ENCODE data around the gene PNN. TPM values are rescaled to one million over a fixed set of nuclear protein-coding genes. Genes with fewer than 3 reads are reported as not detected.
"Not testable (repeated sequence)": the region's sequence is repeated elsewhere in the genome, so short reads cannot be mapped to it uniquely, and the experiment has no call there.

The PNN gene
- total RNA-seq, 1 experiment from 2014 or later, result 156 TPM

DNA sequence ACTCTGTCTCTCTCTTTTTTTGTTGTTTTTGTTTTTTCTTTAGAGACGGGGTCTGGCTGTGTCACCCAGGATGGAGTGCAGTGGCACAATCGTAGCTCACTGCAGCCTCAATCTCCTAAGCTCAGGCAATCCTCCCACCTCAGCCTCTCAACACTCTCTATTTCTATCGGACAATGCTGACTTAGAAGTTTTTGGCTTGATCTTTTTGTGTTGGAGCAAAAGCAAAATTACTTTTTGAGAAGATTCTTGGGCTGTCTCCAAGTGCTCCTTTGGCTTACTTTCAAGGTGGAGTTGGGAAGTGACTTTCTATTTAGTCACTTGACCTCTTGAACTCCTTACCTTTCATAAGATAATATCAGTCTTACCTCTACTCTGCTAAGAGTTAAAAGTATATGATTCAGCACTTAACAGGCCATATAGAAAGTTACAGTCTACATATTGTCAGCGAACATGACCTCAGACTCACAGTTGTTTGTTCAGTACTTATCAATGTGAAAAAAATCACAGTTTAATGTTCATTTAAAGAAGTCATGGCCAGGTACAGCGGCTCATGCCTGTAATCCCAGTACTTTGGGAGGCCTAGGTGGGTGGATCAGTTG, 43.2 kb downstream of the PNN start:
- ATAC-seq, result no peak
- TF ChIP-seq USF2 (CRISPR knock-in tag; IDR thresholded peaks at IDR 0.05), result no peak
- TF ChIP-seq RELA (CRISPR knock-in tag; IDR thresholded peaks at IDR 0.05; ENCODE audit: borderline replicate concordance), result no peak
- no peak for TF ChIP-seq SOX15 (CRISPR knock-in tag; IDR thresholded peaks at IDR 0.05)
- no peak for TF ChIP-seq ZNF425 (CRISPR knock-in tag; conservative IDR thresholded peaks at IDR 0.05)
- ChIA-PET CTCF (no interaction called here), POLR2A (interaction anchor here (1.0 kb wide), 1 partner anchor 214 kb away, joined by 3 read pairs; the partner anchor contains the start of gene FBXO33)
- H3K9me3 Mint-ChIP-seq, result peaks cover 3% of the 10 kb centered on the region
- no peaks in the 10 kb centered on the region for H3K27me3 Mint-ChIP-seq (ENCODE audit: low read depth)
- H3K27ac Mint-ChIP-seq, result no peak overlapping the region
- DNase-seq (ENCODE audit: low spot score), result no peak
- no peaks in the 10 kb centered on the region for H3K36me3 Mint-ChIP-seq
- peaks cover 12% of the 10 kb centered on the region for H3K4me1 Mint-ChIP-seq
- no peak overlapping the region for H3K4me3 Mint-ChIP-seq

GRCh38 chr14:39219075-39219499, 44.0 kb downstream of the PNN start:
- H3K4me1 Mint-ChIP-seq, result peaks cover 12% of the 10 kb centered on the region
- CTCF ChIA-PET, result no interaction called here
- POLR2A ChIA-PET, result no interaction called here
- DNase-seq (ENCODE audit: low spot score) (no peak), ATAC-seq (no peak)
- TF ChIP-seq ZNF232 (CRISPR knock-in tag; IDR thresholded peaks at IDR 0.05), result no peak
- no peak overlapping the region for H3K4me3 Mint-ChIP-seq
- H3K9me3 Mint-ChIP-seq, result peaks cover 3% of the 10 kb centered on the region
- H3K27ac Mint-ChIP-seq, result no peak overlapping the region
- no peaks in the 10 kb centered on the region for H3K36me3 Mint-ChIP-seq
- H3K27me3 Mint-ChIP-seq (ENCODE audit: low read depth), result no peaks in the 10 kb centered on the region

DNA sequence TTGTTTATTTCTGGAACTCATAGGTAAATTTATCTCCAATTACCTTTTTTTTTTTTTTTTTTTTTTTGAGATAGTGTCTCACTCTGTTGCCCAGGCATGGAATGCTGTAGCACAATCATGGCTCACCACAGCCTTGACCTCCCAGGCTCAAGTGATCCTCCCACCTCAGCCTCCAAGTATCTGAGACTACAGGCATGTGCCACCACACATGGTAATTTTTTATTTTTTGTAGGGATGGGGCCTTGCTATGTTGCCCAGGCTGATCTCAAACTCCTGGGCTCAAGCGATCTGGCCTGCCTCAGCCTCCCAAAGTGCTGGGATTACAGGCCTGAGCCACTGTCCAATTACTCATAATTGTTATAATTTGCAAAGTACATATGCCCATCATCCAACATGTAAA, 45.4 kb downstream of the PNN start:
- H3K27me3 Mint-ChIP-seq (ENCODE audit: low read depth); CTCF ChIA-PET; H3K36me3 Mint-ChIP-seq; H3K27ac Mint-ChIP-seq; ATAC-seq; POLR2A ChIA-PET; H3K9me3 Mint-ChIP-seq; H3K4me3 Mint-ChIP-seq; DNase-seq (ENCODE audit: low spot score): not testable (repeated sequence)
- peak; percentile 58; the same call in 1 of the 2 replicates for TF ChIP-seq ZNF121 (CRISPR knock-in tag; IDR thresholded peaks at IDR 0.05)
- peaks cover 12% of the 10 kb centered on the region for H3K4me1 Mint-ChIP-seq

- H3K27me3 Mint-ChIP-seq (ENCODE audit: low read depth), result no peaks in the 10 kb centered on the region
- POLR2A ChIA-PET, result no interaction called here
- TF ChIP-seq ZNF232 (CRISPR knock-in tag; IDR thresholded peaks at IDR 0.05) (no peak), CREB1 (CRISPR knock-in tag; IDR thresholded peaks at IDR 0.05) (no peak), ZNF671 (CRISPR knock-in tag; IDR thresholded peaks at IDR 0.05) (no peak), SMAD4 (CRISPR knock-in tag; IDR thresholded peaks at IDR 0.05) (no peak), FOXJ3 (CRISPR knock-in tag; IDR thresholded peaks at IDR 0.05; ENCODE audit: borderline replicate concordance) (no peak), CREM (CRISPR knock-in tag; IDR thresholded peaks at IDR 0.05) (no peak), MAX (CRISPR knock-in tag; IDR thresholded peaks at IDR 0.05) (no peak), JUN (CRISPR knock-in tag; IDR thresholded peaks at IDR 0.05) (no peak), NFYB (CRISPR knock-in tag; conservative IDR thresholded peaks at IDR 0.05; ENCODE audit: low read depth) (no peak), JAZF1 (CRISPR knock-in tag; IDR thresholded peaks at IDR 0.05) (no peak), SP1 (CRISPR knock-in tag; conservative IDR thresholded peaks at IDR 0.05) (no peak), TEAD1 (CRISPR knock-in tag; IDR thresholded peaks at IDR 0.05) (no peak), PREB (CRISPR knock-in tag; IDR thresholded peaks at IDR 0.05; ENCODE audit: borderline replicate concordance) (no peak), HMGXB4 (CRISPR knock-in tag; IDR thresholded peaks at IDR 0.05) (no peak), USF2 (CRISPR knock-in tag; IDR thresholded peaks at IDR 0.05) (no peak)
- TF ChIP-seq, protein P1, sequence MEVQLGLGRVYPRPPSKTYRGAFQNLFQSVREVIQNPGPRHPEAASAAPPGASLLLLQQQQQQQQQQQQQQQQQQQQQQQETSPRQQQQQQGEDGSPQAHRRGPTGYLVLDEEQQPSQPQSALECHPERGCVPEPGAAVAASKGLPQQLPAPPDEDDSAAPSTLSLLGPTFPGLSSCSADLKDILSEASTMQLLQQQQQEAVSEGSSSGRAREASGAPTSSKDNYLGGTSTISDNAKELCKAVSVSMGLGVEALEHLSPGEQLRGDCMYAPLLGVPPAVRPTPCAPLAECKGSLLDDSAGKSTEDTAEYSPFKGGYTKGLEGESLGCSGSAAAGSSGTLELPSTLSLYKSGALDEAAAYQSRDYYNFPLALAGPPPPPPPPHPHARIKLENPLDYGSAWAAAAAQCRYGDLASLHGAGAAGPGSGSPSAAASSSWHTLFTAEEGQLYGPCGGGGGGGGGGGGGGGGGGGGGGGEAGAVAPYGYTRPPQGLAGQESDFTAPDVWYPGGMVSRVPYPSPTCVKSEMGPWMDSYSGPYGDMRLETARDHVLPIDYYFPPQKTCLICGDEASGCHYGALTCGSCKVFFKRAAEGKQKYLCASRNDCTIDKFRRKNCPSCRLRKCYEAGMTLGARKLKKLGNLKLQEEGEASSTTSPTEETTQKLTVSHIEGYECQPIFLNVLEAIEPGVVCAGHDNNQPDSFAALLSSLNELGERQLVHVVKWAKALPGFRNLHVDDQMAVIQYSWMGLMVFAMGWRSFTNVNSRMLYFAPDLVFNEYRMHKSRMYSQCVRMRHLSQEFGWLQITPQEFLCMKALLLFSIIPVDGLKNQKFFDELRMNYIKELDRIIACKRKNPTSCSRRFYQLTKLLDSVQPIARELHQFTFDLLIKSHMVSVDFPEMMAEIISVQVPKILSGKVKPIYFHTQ (CRISPR knock-in tag; IDR thresholded peaks at IDR 0.05), result no peak
Observed at GRCh38 chr14:39228044-39228443, 53.0 kb downstream of the PNN start.

More at GRCh38 chr14:39228044-39228443, 53.0 kb downstream of the PNN start:
- ATAC-seq (no peak), DNase-seq (ENCODE audit: low spot score) (no peak)
- no peaks in the 10 kb centered on the region for H3K36me3 Mint-ChIP-seq
- no peaks in the 10 kb centered on the region for H3K9me3 Mint-ChIP-seq
- CTCF ChIA-PET, result no interaction called here
- H3K4me1 Mint-ChIP-seq, result peaks cover 6% of the 10 kb centered on the region
- no peak overlapping the region for H3K27ac Mint-ChIP-seq
- no peak overlapping the region for H3K4me3 Mint-ChIP-seq

Data from WTC11 (cell line).